HEK293 (cell line): Measurements from ENCODE around the gene APEX1.

ENCODE experiments used
- CTCF ChIA-PET: fragments of 350-600 bp; formaldehyde crosslinking; extraction: SDS; loops from one replicate; lab custom pipeline; 2021; ENCODE audit warnings: antibody characterized with exemption; lab: Yijun Ruan, JAX
- POLR2A ChIA-PET: fragments of 300-600 bp; formaldehyde crosslinking; extraction: SDS; loops from one replicate; lab custom pipeline; 2020; ENCODE audit warnings: antibody characterized with exemption, inconsistent platforms; lab: Yijun Ruan, JAX
- H3K27ac ChIP-seq: fragments of 200-500 bp; sonication (Bioruptor generic); 2 replicates; pipeline ENCODE4 v1.5.1; 2014; ENCODE audit warnings: low read depth, low read length, control low read depth, inconsistent platforms; ENCODE audit errors: extremely low read depth
- H3K36me3 ChIP-seq, 2 experiments: fragments of 200-500 bp in 1 of 2; sonication (Bioruptor generic) in 1 of 2; 1 replicate in 1 of 2; 2 replicates in 1 of 2; pipeline ENCODE4 v1.5.1; 2014 to 2017; ENCODE audit warnings: inconsistent platforms in 2 of 2, low read length in 2 of 2; ENCODE audit not compliant: control insufficient read depth in 2 of 2, insufficient read depth in 1 of 2
- H3K4me1 ChIP-seq: fragments of 200-500 bp; sonication (Bioruptor generic); 2 replicates; pipeline ENCODE4 v1.5.1; 2014; ENCODE audit warnings: mild to moderate bottlenecking, low read length, inconsistent platforms; ENCODE audit not compliant: control insufficient read depth, insufficient read depth
- H3K4me3 ChIP-seq: 2 replicates; pipeline ENCODE4 v1.5.1; 2011; ENCODE audit warnings: low read depth, mild to moderate bottlenecking, control low read depth, low read length, moderate library complexity
- H3K9me3 ChIP-seq: fragments of 200-500 bp; sonication (Bioruptor generic); 2 replicates; pipeline ENCODE4 v1.5.1; 2014; ENCODE audit warnings: low read depth, low read length, inconsistent platforms; ENCODE audit not compliant: control insufficient read depth, insufficient read depth
- CTCF ChIP-seq: fragments of 450-650 bp; formaldehyde crosslinking; IDR thresholded peaks from 2 replicates; pipeline ENCODE4 v1.5.1; 2016; ENCODE audit warnings: missing biosample characterization, missing genetic modification characterization
- GLIS2 ChIP-seq: fragments of 450-650 bp; formaldehyde crosslinking; IDR thresholded peaks from 2 replicates; pipeline ENCODE4 v1.5.1; 2016; ENCODE audit warnings: missing biosample characterization, missing genetic modification characterization
- PRDM10 ChIP-seq: fragments of 450-650 bp; formaldehyde crosslinking; IDR thresholded peaks from 2 replicates; pipeline ENCODE4 v1.5.1; 2016; ENCODE audit warnings: missing biosample characterization, missing genetic modification characterization
- RBAK ChIP-seq: fragments of 450-650 bp; formaldehyde crosslinking; IDR thresholded peaks from 2 replicates; pipeline ENCODE4 v1.5.1; 2016; ENCODE audit warnings: missing biosample characterization, missing genetic modification characterization
- ZFP3 ChIP-seq: fragments of 450-650 bp; formaldehyde crosslinking; IDR thresholded peaks from 2 replicates; pipeline ENCODE4 v1.5.1; 2016; ENCODE audit warnings: low read depth, missing biosample characterization, missing genetic modification characterization
- ZFP41 ChIP-seq: fragments of 450-650 bp; formaldehyde crosslinking; IDR thresholded peaks from 2 replicates; pipeline ENCODE4 v1.5.1; 2016; ENCODE audit warnings: missing biosample characterization, missing genetic modification characterization, borderline replicate concordance
- ZNF157 ChIP-seq: fragments of 450-650 bp; formaldehyde crosslinking; IDR thresholded peaks from 2 replicates; pipeline ENCODE4 v1.5.1; 2016; ENCODE audit warnings: missing biosample characterization, missing genetic modification characterization
- ZNF184 ChIP-seq: fragments of 450-650 bp; IDR thresholded peaks from 2 replicates; pipeline ENCODE4 v1.5.1; 2018; ENCODE audit warnings: missing biosample characterization, mild to moderate bottlenecking, missing genetic modification characterization
- ZNF26 ChIP-seq: fragments of 450-650 bp; formaldehyde crosslinking; IDR thresholded peaks from 2 replicates; pipeline ENCODE4 v1.5.1; 2016; ENCODE audit warnings: missing biosample characterization, missing genetic modification characterization
- ZNF335 ChIP-seq: fragments of 450-650 bp; formaldehyde crosslinking; conservative IDR thresholded peaks from 2 replicates; pipeline ENCODE4 v1.5.1; 2016; ENCODE audit warnings: missing biosample characterization, missing genetic modification characterization
- ZNF362 ChIP-seq: fragments of 450-650 bp; formaldehyde crosslinking; IDR thresholded peaks from 2 replicates; pipeline ENCODE4 v1.5.1; 2016; ENCODE audit warnings: missing biosample characterization, missing genetic modification characterization
- ZNF510 ChIP-seq: fragments of 450-650 bp; formaldehyde crosslinking; IDR thresholded peaks from 2 replicates; pipeline ENCODE4 v1.5.1; 2018; ENCODE audit warnings: mild to moderate bottlenecking, missing genetic modification characterization, missing biosample characterization; ENCODE audit not compliant: insufficient replicate concordance
- ZNF518A ChIP-seq: fragments of 450-650 bp; formaldehyde crosslinking; conservative IDR thresholded peaks from 2 replicates; pipeline ENCODE4 v1.5.1; 2016; ENCODE audit warnings: low read depth, missing biosample characterization, missing genetic modification characterization
- ZNF530 ChIP-seq: fragments of 450-650 bp; formaldehyde crosslinking; IDR thresholded peaks from 2 replicates; pipeline ENCODE4 v1.5.1; 2016; ENCODE audit warnings: low read depth, missing biosample characterization, missing genetic modification characterization
- ZNF548 ChIP-seq: fragments of 450-650 bp; formaldehyde crosslinking; IDR thresholded peaks from 2 replicates; pipeline ENCODE4 v1.5.1; 2016; ENCODE audit warnings: missing biosample characterization, missing genetic modification characterization
- ZNF558 ChIP-seq: fragments of 450-650 bp; formaldehyde crosslinking; IDR thresholded peaks from 2 replicates; pipeline ENCODE4 v1.5.1; 2016; ENCODE audit warnings: missing biosample characterization, missing genetic modification characterization
- ZNF624 ChIP-seq: fragments of 450-650 bp; formaldehyde crosslinking; IDR thresholded peaks from 2 replicates; pipeline ENCODE4 v1.5.1; 2017; ENCODE audit warnings: missing biosample characterization, missing genetic modification characterization
- ZNF629 ChIP-seq: fragments of 450-650 bp; formaldehyde crosslinking; IDR thresholded peaks from 2 replicates; pipeline ENCODE4 v1.5.1; 2017; ENCODE audit warnings: missing biosample characterization, missing genetic modification characterization
- ZNF654 ChIP-seq: fragments of 450-650 bp; formaldehyde crosslinking; IDR thresholded peaks from 2 replicates; pipeline ENCODE4 v1.5.1; 2016; ENCODE audit warnings: low read depth, missing biosample characterization, missing genetic modification characterization
- ZSCAN23 ChIP-seq: fragments of 450-650 bp; formaldehyde crosslinking; IDR thresholded peaks from 2 replicates; pipeline ENCODE4 v1.5.1; 2016; ENCODE audit warnings: missing biosample characterization, missing genetic modification characterization
- TF ChIP-seq, protein P1 (sequence below): fragments of 450-650 bp; formaldehyde crosslinking; IDR thresholded peaks from 2 replicates; pipeline ENCODE4 v1.5.1; 2016; ENCODE audit warnings: missing biosample characterization, missing genetic modification characterization

APEX1 gene

DNA sequence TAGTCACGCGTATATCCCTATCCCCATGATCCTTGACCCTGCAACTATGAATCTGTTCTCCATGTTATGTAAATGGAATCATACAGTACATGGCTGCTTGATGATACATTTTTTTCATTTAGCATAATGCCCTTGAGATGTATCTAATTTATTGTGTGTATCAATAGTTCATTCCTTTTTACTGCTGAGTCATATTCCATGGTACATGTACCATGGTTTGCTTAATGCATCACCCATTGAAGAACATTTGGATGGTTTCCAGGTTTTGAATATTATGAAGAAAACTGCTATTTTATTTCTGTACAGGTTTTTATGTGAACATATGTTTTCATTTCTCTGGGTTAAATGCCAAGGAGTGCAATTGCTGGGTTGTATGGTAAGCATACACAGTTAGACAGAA lies 46.3 kb downstream of the APEX1 start:
- no peaks in the 10 kb centered on the region for H3K36me3 ChIP-seq
- no peak overlapping the region for H3K27ac ChIP-seq
- peaks cover 2% of the 10 kb centered on the region; the same call in 1 of the 2 replicates for H3K4me1 ChIP-seq
- no peak overlapping the region for H3K4me3 ChIP-seq
- ChIA-PET CTCF (no interaction called here), POLR2A (no interaction called here)
- TF ChIP-seq ZNF629 (tag by site-specific recombination): no peak
- no peak for TF ChIP-seq ZNF184 (tag by site-specific recombination)
- TF ChIP-seq ZNF548 (tag by site-specific recombination): no peak
- TF ChIP-seq ZNF335 (tag by site-specific recombination): no peak
- no peak for TF ChIP-seq ZNF26 (tag by site-specific recombination)
- H3K9me3 ChIP-seq: no peaks in the 10 kb centered on the region

GRCh38 chr14:20503898-20504297 lies 48.9 kb downstream of the APEX1 start:
- CTCF ChIA-PET: no interaction called here
- H3K4me3 ChIP-seq: no peak overlapping the region
- H3K27ac ChIP-seq: no peak overlapping the region
- H3K9me3 ChIP-seq: no peaks in the 10 kb centered on the region
- POLR2A ChIA-PET: no interaction called here
- peaks cover 2% of the 10 kb centered on the region; the same call in 1 of the 2 replicates for H3K4me1 ChIP-seq
- H3K36me3 ChIP-seq: no peaks in the 10 kb centered on the region
- TF ChIP-seq RBAK (tag by site-specific recombination) (no peak), ZNF558 (tag by site-specific recombination) (no peak), ZNF530 (tag by site-specific recombination) (no peak), ZNF510 (tag by site-specific recombination) (no peak), ZNF624 (tag by site-specific recombination) (no peak), GLIS2 (tag by site-specific recombination) (no peak), PRDM10 (tag by site-specific recombination) (no peak), ZNF518A (no peak), ZNF362 (no peak), CTCF (tag by site-specific recombination) (no peak), ZFP3 (tag by site-specific recombination) (no peak), ZFP41 (tag by site-specific recombination) (no peak), ZSCAN23 (tag by site-specific recombination) (no peak), ZNF654 (tag by site-specific recombination) (no peak), ZNF157 (tag by site-specific recombination) (no peak)
- TF ChIP-seq, protein P1, sequence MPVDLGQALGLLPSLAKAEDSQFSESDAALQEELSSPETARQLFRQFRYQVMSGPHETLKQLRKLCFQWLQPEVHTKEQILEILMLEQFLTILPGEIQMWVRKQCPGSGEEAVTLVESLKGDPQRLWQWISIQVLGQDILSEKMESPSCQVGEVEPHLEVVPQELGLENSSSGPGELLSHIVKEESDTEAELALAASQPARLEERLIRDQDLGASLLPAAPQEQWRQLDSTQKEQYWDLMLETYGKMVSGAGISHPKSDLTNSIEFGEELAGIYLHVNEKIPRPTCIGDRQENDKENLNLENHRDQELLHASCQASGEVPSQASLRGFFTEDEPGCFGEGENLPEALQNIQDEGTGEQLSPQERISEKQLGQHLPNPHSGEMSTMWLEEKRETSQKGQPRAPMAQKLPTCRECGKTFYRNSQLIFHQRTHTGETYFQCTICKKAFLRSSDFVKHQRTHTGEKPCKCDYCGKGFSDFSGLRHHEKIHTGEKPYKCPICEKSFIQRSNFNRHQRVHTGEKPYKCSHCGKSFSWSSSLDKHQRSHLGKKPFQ (tag by site-specific recombination): no peak
